K562 (cell line): Measurements from ENCODE around the gene SAXO1. TPM values are rescaled to one million over a fixed set of nuclear protein-coding genes. Genes with fewer than 3 reads are reported as not detected.
A peak's percentile ranks its signal among the peaks of the same experiment; 100 is the strongest.

Source experiments
- BDP1 ChIP-seq: IDR thresholded peaks from 3 replicates; pipeline ENCODE4 v1.6.1; 2011; ENCODE audit not compliant: insufficient read length, insufficient read depth
- GTF2A2 ChIP-seq: IDR thresholded peaks from 2 replicates; pipeline ENCODE4 v1.6.1; 2016; ENCODE audit warnings: mild to moderate bottlenecking, missing genetic modification characterization, missing compliant biosample characterization
- HMGN3 ChIP-seq: IDR thresholded peaks from 2 replicates; pipeline ENCODE4 v1.6.1; 2011; ENCODE audit warnings: borderline replicate concordance, low read depth, mild to moderate bottlenecking, mixed read lengths, low read length; ENCODE audit not compliant: insufficient read length; ENCODE audit errors: extremely low read depth
- PHF20 ChIP-seq: fragments of 450-650 bp; IDR thresholded peaks from 2 replicates; pipeline ENCODE4 v1.6.1; 2018; ENCODE audit not compliant: partially characterized antibody
- TAF7 ChIP-seq: fragments of 450-650 bp; IDR thresholded peaks from 2 replicates; pipeline ENCODE4 v1.6.1; 2016; ENCODE audit warnings: missing genetic modification characterization, missing compliant biosample characterization
- polyA plus RNA-seq, 8 experiments: library from polyadenylated mRNA; depleted of rRNA in 4 of 8; stranded (reverse) in 5 of 8; unstranded in 3 of 8; fragments of >200 nt; fragmentation: Nextera tagmentation in 2 of 8; fragmentation: Illumina TruSeq in 1 of 8; extraction: Ambion mirVana in 2 of 8; extraction: Trizol in 1 of 8; gene quantifications; 2 replicates each; pipeline versions ENCODE4 v1.2.1 to v1.2.3, GENCODE V29; 2011 to 2014; ENCODE audit warnings: inconsistent platforms in 1 of 8, missing spikeins in 1 of 8
- total RNA-seq, 7 experiments: library from RNA; depleted of rRNA in 6 of 7; stranded (reverse); fragments of >200 nt in 6 of 7; fragmentation: Illumina TruSeq in 2 of 7; extraction: Trizol in 2 of 7; gene quantifications; 2 replicates each; pipeline versions ENCODE4 v1.2.1 to v1.2.3, GENCODE V29; 2011 to 2021; ENCODE audit warnings: low replicate concordance in 1 of 7
- TF ChIP-seq, protein P1 (sequence below), 2 experiments: fragments of 200-800 bp in 1 of 2; sonication (Bioruptor generic) in 1 of 2; sonication (generic) in 1 of 2; formaldehyde crosslinking in 1 of 2; IDR thresholded peaks in 1 of 2; conservative IDR thresholded peaks in 1 of 2; 2 replicates each; pipeline versions ENCODE4 v1.5.0 to v1.6.1; 2016 to 2020; ENCODE audit warnings: missing compliant biosample characterization in 1 of 2, missing genetic modification characterization in 1 of 2, missing genetic modification reagents in 1 of 2
- TF ChIP-seq, protein P2 (sequence below): sonication (generic); formaldehyde crosslinking; IDR thresholded peaks from 2 replicates; pipeline ENCODE4 v1.8.1; 2023; ENCODE audit warnings: mild to moderate bottlenecking, missing genetic modification reagents
- TF ChIP-seq, protein P3 (sequence below): fragments of 450-650 bp; IDR thresholded peaks from 2 replicates; pipeline ENCODE4 v1.6.1; 2016; ENCODE audit warnings: mild to moderate bottlenecking, moderate library complexity

Gene SAXO1
- total and polyA plus RNA-seq, 9 of the 15 experiments (the other 6 are each of a cell fraction or from before 2014, with no cell fraction given): 0.04 TPM; not detected in 8

DNA sequence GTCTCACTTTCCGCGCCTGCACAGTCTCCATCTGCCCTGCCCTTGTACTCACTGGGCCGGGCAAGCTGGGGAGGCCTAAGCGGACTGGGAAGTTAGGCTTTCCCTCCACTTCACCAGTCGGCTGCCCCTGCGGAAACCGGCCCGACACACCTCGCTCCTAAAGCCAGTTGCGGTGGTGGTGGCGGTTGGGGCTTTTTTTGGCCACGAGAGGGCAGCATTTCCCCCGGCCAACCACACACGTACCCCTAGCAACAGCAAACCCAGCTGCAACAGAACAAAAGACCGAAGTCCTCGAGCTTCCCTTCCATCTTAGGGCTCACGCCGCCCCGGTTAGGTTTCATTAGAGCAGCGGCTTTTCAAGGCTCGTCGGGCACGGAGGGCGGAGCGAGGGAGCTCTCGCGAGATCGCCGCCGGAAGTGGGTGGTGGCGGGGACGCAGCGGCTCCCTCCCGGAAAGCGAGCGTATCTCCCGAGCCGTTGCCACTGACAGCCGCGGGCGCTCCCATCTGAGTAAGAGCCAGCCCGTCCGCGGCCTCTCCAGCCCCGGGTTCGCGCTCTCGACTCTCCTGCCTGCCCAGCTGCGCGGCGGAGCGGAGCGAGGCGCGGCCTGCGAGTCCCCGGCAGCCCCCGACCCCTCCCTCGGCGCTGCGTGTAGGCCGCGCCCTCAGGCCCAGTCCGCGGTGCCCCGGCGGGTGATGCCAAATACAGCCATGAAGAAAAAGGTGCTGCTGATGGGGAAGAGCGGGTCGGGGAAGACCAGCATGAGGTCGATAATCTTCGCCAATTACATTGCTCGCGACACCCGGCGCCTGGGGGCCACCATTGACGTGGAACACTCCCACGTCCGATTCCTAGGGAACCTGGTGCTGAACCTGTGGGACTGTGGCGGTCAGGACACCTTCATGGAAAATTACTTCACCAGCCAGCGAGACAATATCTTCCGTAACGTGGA, 16.2 kb upstream of the SAXO1 start, which contains the start of gene RRAGA (continued):
- TF ChIP-seq, protein P1, sequence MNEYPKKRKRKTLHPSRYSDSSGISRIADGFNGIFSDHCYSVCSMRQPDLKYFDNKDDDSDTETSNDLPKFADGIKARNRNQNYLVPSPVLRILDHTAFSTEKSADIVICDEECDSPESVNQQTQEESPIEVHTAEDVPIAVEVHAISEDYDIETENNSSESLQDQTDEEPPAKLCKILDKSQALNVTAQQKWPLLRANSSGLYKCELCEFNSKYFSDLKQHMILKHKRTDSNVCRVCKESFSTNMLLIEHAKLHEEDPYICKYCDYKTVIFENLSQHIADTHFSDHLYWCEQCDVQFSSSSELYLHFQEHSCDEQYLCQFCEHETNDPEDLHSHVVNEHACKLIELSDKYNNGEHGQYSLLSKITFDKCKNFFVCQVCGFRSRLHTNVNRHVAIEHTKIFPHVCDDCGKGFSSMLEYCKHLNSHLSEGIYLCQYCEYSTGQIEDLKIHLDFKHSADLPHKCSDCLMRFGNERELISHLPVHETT (CRISPR knock-in tag; conservative IDR thresholded peaks at IDR 0.05 in 1 of 2, IDR thresholded peaks at IDR 0.05 in 1 of 2): peak in 1 of 2 experiments; percentile 61; a peak in 1 of 4 replicates
- TF ChIP-seq HMGN3 (peak; percentile 45), PHF20 (peak; percentile 55), TAF7 (peak; percentile 61; the same call in 1 of the 2 replicates), GTF2A2 (no peak), BDP1 (no peak)
- TF ChIP-seq, protein P2, sequence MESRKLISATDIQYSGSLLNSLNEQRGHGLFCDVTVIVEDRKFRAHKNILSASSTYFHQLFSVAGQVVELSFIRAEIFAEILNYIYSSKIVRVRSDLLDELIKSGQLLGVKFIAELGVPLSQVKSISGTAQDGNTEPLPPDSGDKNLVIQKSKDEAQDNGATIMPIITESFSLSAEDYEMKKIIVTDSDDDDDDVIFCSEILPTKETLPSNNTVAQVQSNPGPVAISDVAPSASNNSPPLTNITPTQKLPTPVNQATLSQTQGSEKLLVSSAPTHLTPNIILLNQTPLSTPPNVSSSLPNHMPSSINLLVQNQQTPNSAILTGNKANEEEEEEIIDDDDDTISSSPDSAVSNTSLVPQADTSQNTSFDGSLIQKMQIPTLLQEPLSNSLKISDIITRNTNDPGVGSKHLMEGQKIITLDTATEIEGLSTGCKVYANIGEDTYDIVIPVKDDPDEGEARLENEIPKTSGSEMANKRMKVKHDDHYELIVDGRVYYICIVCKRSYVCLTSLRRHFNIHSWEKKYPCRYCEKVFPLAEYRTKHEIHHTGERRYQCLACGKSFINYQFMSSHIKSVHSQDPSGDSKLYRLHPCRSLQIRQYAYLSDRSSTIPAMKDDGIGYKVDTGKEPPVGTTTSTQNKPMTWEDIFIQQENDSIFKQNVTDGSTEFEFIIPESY (CRISPR knock-in tag): peak; percentile 54; the same call in 1 of the 2 replicates
- TF ChIP-seq, protein P3, sequence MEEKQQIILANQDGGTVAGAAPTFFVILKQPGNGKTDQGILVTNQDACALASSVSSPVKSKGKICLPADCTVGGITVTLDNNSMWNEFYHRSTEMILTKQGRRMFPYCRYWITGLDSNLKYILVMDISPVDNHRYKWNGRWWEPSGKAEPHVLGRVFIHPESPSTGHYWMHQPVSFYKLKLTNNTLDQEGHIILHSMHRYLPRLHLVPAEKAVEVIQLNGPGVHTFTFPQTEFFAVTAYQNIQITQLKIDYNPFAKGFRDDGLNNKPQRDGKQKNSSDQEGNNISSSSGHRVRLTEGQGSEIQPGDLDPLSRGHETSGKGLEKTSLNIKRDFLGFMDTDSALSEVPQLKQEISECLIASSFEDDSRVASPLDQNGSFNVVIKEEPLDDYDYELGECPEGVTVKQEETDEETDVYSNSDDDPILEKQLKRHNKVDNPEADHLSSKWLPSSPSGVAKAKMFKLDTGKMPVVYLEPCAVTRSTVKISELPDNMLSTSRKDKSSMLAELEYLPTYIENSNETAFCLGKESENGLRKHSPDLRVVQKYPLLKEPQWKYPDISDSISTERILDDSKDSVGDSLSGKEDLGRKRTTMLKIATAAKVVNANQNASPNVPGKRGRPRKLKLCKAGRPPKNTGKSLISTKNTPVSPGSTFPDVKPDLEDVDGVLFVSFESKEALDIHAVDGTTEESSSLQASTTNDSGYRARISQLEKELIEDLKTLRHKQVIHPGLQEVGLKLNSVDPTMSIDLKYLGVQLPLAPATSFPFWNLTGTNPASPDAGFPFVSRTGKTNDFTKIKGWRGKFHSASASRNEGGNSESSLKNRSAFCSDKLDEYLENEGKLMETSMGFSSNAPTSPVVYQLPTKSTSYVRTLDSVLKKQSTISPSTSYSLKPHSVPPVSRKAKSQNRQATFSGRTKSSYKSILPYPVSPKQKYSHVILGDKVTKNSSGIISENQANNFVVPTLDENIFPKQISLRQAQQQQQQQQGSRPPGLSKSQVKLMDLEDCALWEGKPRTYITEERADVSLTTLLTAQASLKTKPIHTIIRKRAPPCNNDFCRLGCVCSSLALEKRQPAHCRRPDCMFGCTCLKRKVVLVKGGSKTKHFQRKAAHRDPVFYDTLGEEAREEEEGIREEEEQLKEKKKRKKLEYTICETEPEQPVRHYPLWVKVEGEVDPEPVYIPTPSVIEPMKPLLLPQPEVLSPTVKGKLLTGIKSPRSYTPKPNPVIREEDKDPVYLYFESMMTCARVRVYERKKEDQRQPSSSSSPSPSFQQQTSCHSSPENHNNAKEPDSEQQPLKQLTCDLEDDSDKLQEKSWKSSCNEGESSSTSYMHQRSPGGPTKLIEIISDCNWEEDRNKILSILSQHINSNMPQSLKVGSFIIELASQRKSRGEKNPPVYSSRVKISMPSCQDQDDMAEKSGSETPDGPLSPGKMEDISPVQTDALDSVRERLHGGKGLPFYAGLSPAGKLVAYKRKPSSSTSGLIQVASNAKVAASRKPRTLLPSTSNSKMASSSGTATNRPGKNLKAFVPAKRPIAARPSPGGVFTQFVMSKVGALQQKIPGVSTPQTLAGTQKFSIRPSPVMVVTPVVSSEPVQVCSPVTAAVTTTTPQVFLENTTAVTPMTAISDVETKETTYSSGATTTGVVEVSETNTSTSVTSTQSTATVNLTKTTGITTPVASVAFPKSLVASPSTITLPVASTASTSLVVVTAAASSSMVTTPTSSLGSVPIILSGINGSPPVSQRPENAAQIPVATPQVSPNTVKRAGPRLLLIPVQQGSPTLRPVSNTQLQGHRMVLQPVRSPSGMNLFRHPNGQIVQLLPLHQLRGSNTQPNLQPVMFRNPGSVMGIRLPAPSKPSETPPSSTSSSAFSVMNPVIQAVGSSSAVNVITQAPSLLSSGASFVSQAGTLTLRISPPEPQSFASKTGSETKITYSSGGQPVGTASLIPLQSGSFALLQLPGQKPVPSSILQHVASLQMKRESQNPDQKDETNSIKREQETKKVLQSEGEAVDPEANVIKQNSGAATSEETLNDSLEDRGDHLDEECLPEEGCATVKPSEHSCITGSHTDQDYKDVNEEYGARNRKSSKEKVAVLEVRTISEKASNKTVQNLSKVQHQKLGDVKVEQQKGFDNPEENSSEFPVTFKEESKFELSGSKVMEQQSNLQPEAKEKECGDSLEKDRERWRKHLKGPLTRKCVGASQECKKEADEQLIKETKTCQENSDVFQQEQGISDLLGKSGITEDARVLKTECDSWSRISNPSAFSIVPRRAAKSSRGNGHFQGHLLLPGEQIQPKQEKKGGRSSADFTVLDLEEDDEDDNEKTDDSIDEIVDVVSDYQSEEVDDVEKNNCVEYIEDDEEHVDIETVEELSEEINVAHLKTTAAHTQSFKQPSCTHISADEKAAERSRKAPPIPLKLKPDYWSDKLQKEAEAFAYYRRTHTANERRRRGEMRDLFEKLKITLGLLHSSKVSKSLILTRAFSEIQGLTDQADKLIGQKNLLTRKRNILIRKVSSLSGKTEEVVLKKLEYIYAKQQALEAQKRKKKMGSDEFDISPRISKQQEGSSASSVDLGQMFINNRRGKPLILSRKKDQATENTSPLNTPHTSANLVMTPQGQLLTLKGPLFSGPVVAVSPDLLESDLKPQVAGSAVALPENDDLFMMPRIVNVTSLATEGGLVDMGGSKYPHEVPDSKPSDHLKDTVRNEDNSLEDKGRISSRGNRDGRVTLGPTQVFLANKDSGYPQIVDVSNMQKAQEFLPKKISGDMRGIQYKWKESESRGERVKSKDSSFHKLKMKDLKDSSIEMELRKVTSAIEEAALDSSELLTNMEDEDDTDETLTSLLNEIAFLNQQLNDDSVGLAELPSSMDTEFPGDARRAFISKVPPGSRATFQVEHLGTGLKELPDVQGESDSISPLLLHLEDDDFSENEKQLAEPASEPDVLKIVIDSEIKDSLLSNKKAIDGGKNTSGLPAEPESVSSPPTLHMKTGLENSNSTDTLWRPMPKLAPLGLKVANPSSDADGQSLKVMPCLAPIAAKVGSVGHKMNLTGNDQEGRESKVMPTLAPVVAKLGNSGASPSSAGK: peak; percentile 74
